8988T (cell line): ENCODE data around the gene FCRLB.
"Not testable (repeated sequence)": the region's sequence is repeated elsewhere in the genome, so short reads cannot be mapped to it uniquely, and the experiment has no call there.

Source experiments
- DNase-seq: peaks from one replicate; pipeline ENCODE4 v3.0.0; 2011

FCRLB gene

GRCh38 chr1:161720956-161721737 is at the start of gene FCRLB:
TSS of gene FCRLB (plus strand) at chr1:161721544. CDS start at chr1:161722673, 1,129 bp downstream.
- DNase-seq = no peak

GRCh38 chr1:161673437-161673836 is 47.9 kb upstream of the FCRLB start:
- not testable (repeated sequence) for DNase-seq

- not testable (repeated sequence) for DNase-seq
Measured at GRCh38 chr1:161674447-161674846, 46.9 kb upstream of the FCRLB start.

- DNase-seq = not testable (repeated sequence)
Measured at GRCh38 chr1:161674908-161675307, 46.4 kb upstream of the FCRLB start.

- no peak for DNase-seq
Measured at GRCh38 chr1:161676441-161676840, 44.9 kb upstream of the FCRLB start.

- DNase-seq = no peak
Measured at GRCh38 chr1:161676958-161677689, 44.2 kb upstream of the FCRLB start.

GRCh38 chr1:161678500-161678899 is 42.8 kb upstream of the FCRLB start:
- DNase-seq = no peak

GRCh38 chr1:161681879-161682278 is 39.5 kb upstream of the FCRLB start:
- DNase-seq = no peak

- no peak for DNase-seq
Measured at GRCh38 chr1:161688946-161689345, 32.4 kb upstream of the FCRLB start.

GRCh38 chr1:161691846-161692245 is 29.5 kb upstream of the FCRLB start:
- no peak for DNase-seq

- not testable (repeated sequence) for DNase-seq
Measured at GRCh38 chr1:161693020-161693712, 28.2 kb upstream of the FCRLB start.

GRCh38 chr1:161698302-161698701 is 23.0 kb upstream of the FCRLB start:
- not testable (repeated sequence) for DNase-seq

GRCh38 chr1:161702250-161702649 is 19.1 kb upstream of the FCRLB start:
- DNase-seq = no peak

- DNase-seq = no peak
Measured at GRCh38 chr1:161705537-161705936, 15.8 kb upstream of the FCRLB start.

- DNase-seq = no peak
Measured at GRCh38 chr1:161706113-161706481, 15.2 kb upstream of the FCRLB start.

- DNase-seq = no peak
Measured at GRCh38 chr1:161706482-161707347, 14.6 kb upstream of the FCRLB start, which contains the start of gene FCRLA. TSS of gene FCRLA (plus strand) at chr1:161707229. CDS start at chr1:161707265, 36 bp downstream.

GRCh38 chr1:161707503-161707902 is 13.8 kb upstream of the FCRLB start:
- no peak for DNase-seq

- no peak for DNase-seq
Measured at GRCh38 chr1:161709373-161709772, 12.0 kb upstream of the FCRLB start.

- no peak for DNase-seq
Measured at GRCh38 chr1:161710560-161710959, 10.8 kb upstream of the FCRLB start.

GRCh38 chr1:161718559-161719324 is 2.6 kb upstream of the FCRLB start:
- DNase-seq = no peak

GRCh38 chr1:161719325-161719611 is 2.1 kb upstream of the FCRLB start:
- no peak for DNase-seq

GRCh38 chr1:161720422-161720821 is 922 bp upstream of the FCRLB start:
- no peak for DNase-seq
